H1 (cell line): ENCODE results near the gene JAKMIP1. TPM values are rescaled to one million over a fixed set of nuclear protein-coding genes. Genes with fewer than 3 reads are reported as not detected.

Experiments
- CTCF ChIA-PET: fragments of 300-600 bp; sonication (Branson Sonifier 250); formaldehyde crosslinking; loops from one replicate; lab custom pipeline; 2021; ENCODE audit not compliant: partially characterized antibody; lab: Charles Lee
- POLR2A ChIA-PET: fragments of 300-600 bp; sonication (Branson Sonifier 250); formaldehyde crosslinking; loops from one replicate; lab custom pipeline; 2021; ENCODE audit warnings: inconsistent platforms; ENCODE audit not compliant: partially characterized antibody; lab: Charles Lee
- DNase-seq, 2 experiments: peaks; one replicate each; pipeline versions ENCODE4 v3.0.0 to v3.0.0-alpha.2; 2010 to 2022; ENCODE audit warnings: low spot score in 2 of 2, low read depth in 1 of 2, mixed read lengths in 1 of 2
- FAIRE-seq: peaks from 2 replicates; lab custom pipeline; 2011; peaks lifted over from hg19 to GRCh38; lab: Jason Lieb, UNC
- H2AFZ ChIP-seq: 2 replicates; pipeline ENCODE4 v1.8.1; 2012; ENCODE audit warnings: low read length, inconsistent platforms
- H2AK5ac ChIP-seq: 2 replicates; pipeline ENCODE4 v1.6.1; 2013; ENCODE audit warnings: low read depth, low read length
- H2BK120ac ChIP-seq: replicated peaks from 2 replicates; pipeline ENCODE3; 2013; ENCODE audit warnings: low read depth, low read length, inconsistent platforms
- H2BK12ac ChIP-seq: 2 replicates; pipeline ENCODE4 v1.6.1; 2013; ENCODE audit warnings: low read depth, low read length
- H2BK15ac ChIP-seq: 2 replicates; pipeline ENCODE4 v1.6.1; 2013; ENCODE audit warnings: low read length
- H2BK20ac ChIP-seq: 2 replicates; pipeline ENCODE4 v1.6.1; 2013; ENCODE audit warnings: low read length
- H2BK5ac ChIP-seq: 2 replicates; pipeline ENCODE4 v1.6.1; 2013; ENCODE audit warnings: low read depth, low read length
- H3K14ac ChIP-seq: 2 replicates; pipeline ENCODE4 v1.6.1; 2013; ENCODE audit warnings: inconsistent platforms; ENCODE audit not compliant: insufficient read length
- H3K18ac ChIP-seq: 2 replicates; pipeline ENCODE4 v1.6.1; 2013; ENCODE audit warnings: low read length; ENCODE audit errors: extremely low read depth
- H3K23ac ChIP-seq: 2 replicates; pipeline ENCODE4 v1.6.1; 2013; ENCODE audit warnings: inconsistent platforms; ENCODE audit not compliant: insufficient read length
- H3K23me2 ChIP-seq: 2 replicates; pipeline ENCODE4 v1.6.1; 2013; ENCODE audit warnings: low read depth, low read length
- H3K27ac ChIP-seq: 2 replicates; pipeline ENCODE4 v1.6.1; 2011; ENCODE audit warnings: low read depth, low read length, inconsistent platforms
- H3K27me3 ChIP-seq, 4 experiments: replicated peaks in 1 of 4; 1 replicate in 1 of 4; 2 replicates in 3 of 4; pipeline versions ENCODE4 v1.6.1 to v1.8.1; 2011 to 2013; ENCODE audit warnings: low read length in 3 of 4, mild to moderate bottlenecking in 3 of 4, inconsistent platforms in 2 of 4, mixed read lengths in 2 of 4, moderate library complexity in 1 of 4; ENCODE audit not compliant: control insufficient read depth in 3 of 4, insufficient read depth in 3 of 4; ENCODE audit errors: extremely low read depth in 1 of 4
- H3K36me3 ChIP-seq, 4 experiments: 2 replicates each; pipeline versions ENCODE4 v1.6.1 to v1.8.1; 2011 to 2013; ENCODE audit warnings: mild to moderate bottlenecking in 4 of 4, low read length in 3 of 4, moderate library complexity in 2 of 4, control low read depth in 1 of 4, inconsistent platforms in 1 of 4; ENCODE audit not compliant: insufficient read depth in 4 of 4, control insufficient read depth in 2 of 4
- H3K4ac ChIP-seq: replicated peaks from 2 replicates; pipeline ENCODE3; 2013; ENCODE audit warnings: low read length, low read depth, mixed read lengths, inconsistent platforms; ENCODE audit not compliant: insufficient read length
- H3K4me1 ChIP-seq, 4 experiments: replicated peaks in 1 of 4; 1 replicate in 1 of 4; 2 replicates in 3 of 4; pipeline versions ENCODE4 v1.6.1 to v1.8.1; 2011 to 2013; ENCODE audit warnings: low read length in 3 of 4, inconsistent platforms in 2 of 4, mixed read lengths in 1 of 4; ENCODE audit not compliant: insufficient read depth in 4 of 4, control insufficient read depth in 3 of 4
- H3K4me2 ChIP-seq, 2 experiments: 2 replicates each; pipeline versions ENCODE4 v1.6.1 to v1.8.1; 2011 to 2013; ENCODE audit warnings: low read depth in 2 of 2, low read length in 2 of 2, control low read depth in 1 of 2, inconsistent platforms in 1 of 2, mild to moderate bottlenecking in 1 of 2; ENCODE audit not compliant: insufficient read depth in 1 of 2
- H3K4me3 ChIP-seq, 4 experiments: fragments of 200-600, 300-600 bp in 1 of 4; sonication (generic), shearing (Covaris generic), sonication (Bioruptor Twin) in 1 of 4; 2 replicates each; pipeline versions ENCODE4 v1.5.1 to v1.8.1; 2011 to 2016; ENCODE audit warnings: low read length in 4 of 4, low read depth in 3 of 4, control low read depth in 2 of 4, inconsistent platforms in 2 of 4, mild to moderate bottlenecking in 2 of 4, mixed read lengths in 1 of 4, moderate library complexity in 1 of 4; ENCODE audit not compliant: insufficient read depth in 2 of 4; ENCODE audit errors: extremely low read depth in 1 of 4
- H3K56ac ChIP-seq: replicated peaks from 2 replicates; pipeline ENCODE3; 2013; ENCODE audit warnings: low read depth, mild to moderate bottlenecking, mixed read lengths, low read length, inconsistent platforms; ENCODE audit not compliant: insufficient read length
- H3K79me1 ChIP-seq: 2 replicates; pipeline ENCODE4 v1.6.1; 2013; ENCODE audit warnings: low read depth, low read length, control low read depth
- H3K79me2 ChIP-seq, 2 experiments: 2 replicates each; pipeline versions ENCODE4 v1.6.1 to v1.8.1; 2012 to 2013; ENCODE audit warnings: low read length in 2 of 2, mild to moderate bottlenecking in 2 of 2, inconsistent platforms in 1 of 2; ENCODE audit not compliant: insufficient read depth in 2 of 2, control insufficient read depth in 1 of 2
- H3K9ac ChIP-seq, 4 experiments: replicated peaks in 1 of 4; 1 replicate in 1 of 4; 2 replicates in 3 of 4; pipeline versions ENCODE4 v1.6.1 to v1.8.1; 2011 to 2013; ENCODE audit warnings: low read depth in 3 of 4, low read length in 3 of 4, control low read depth in 2 of 4, mild to moderate bottlenecking in 2 of 4, moderate library complexity in 2 of 4, inconsistent platforms in 1 of 4; ENCODE audit errors: extremely low read depth in 1 of 4
- H3K9me3 ChIP-seq, 2 experiments: 2 replicates each; pipeline versions ENCODE4 v1.6.1 to v1.8.1; 2012 to 2013; ENCODE audit warnings: mild to moderate bottlenecking in 2 of 2, moderate library complexity in 2 of 2, control low read depth in 1 of 2, inconsistent platforms in 1 of 2, low read depth in 1 of 2, low read length in 1 of 2, mixed read lengths in 1 of 2; ENCODE audit not compliant: insufficient read depth in 2 of 2
- H4K20me1 ChIP-seq, 2 experiments: replicated peaks in 1 of 2; 2 replicates each; pipeline versions ENCODE3 to v1.8.1; 2011 to 2013; ENCODE audit warnings: inconsistent platforms in 2 of 2, low read length in 2 of 2, mild to moderate bottlenecking in 1 of 2; ENCODE audit not compliant: insufficient read depth in 2 of 2, control insufficient read depth in 1 of 2
- H4K5ac ChIP-seq: 2 replicates; pipeline ENCODE4 v1.6.1; 2013; ENCODE audit warnings: low read length, low read depth, mixed read lengths, inconsistent platforms; ENCODE audit not compliant: insufficient read length
- H4K8ac ChIP-seq: 2 replicates; pipeline ENCODE4 v1.8.0; 2013; ENCODE audit warnings: mild to moderate bottlenecking, moderate library complexity, low read length, inconsistent platforms; ENCODE audit not compliant: insufficient read depth; ENCODE audit errors: extremely low read depth
- H4K91ac ChIP-seq: replicated peaks from 2 replicates; pipeline ENCODE3; 2013; ENCODE audit warnings: low read length, mixed read lengths, inconsistent platforms; ENCODE audit not compliant: insufficient read length
- BACH1 ChIP-seq: IDR thresholded peaks from 2 replicates; pipeline ENCODE4 v1.6.1; 2012; ENCODE audit warnings: low read length, improper control_type of control experiment
- CBX5 ChIP-seq: fragments of 300-800, 300-1000 bp; sonication (generic); IDR thresholded peaks from 2 replicates; pipeline ENCODE4 v1.7.1; 2016; ENCODE audit warnings: antibody characterized with exemption, low read length, low read depth
- CHD2 ChIP-seq: IDR thresholded peaks from 2 replicates; pipeline ENCODE4 v1.6.1; 2012; ENCODE audit warnings: low read length, improper control_type of control experiment
- GTF2F1 ChIP-seq: IDR thresholded peaks from 2 replicates; pipeline ENCODE4 v1.6.1; 2012; ENCODE audit warnings: low read depth, low read length, improper control_type of control experiment, borderline replicate concordance
- TCF12 ChIP-seq: IDR thresholded peaks from 2 replicates; pipeline ENCODE4 v1.6.1; 2011; ENCODE audit warnings: low read depth, mild to moderate bottlenecking, low read length
- WGBS, 2 experiments: shearing (Covaris generic) in 1 of 2; methylation state at CpG; one replicate each; pipeline versions ENCODE4 v1.1.6 to v1.1.7; 2013 to 2015; ENCODE audit warnings: low lambda C conversion rate in 2 of 2, mixed read lengths in 2 of 2, inconsistent platforms in 1 of 2, low coverage in 1 of 2, missing lambda C conversion rate in 1 of 2; ENCODE audit not compliant: insufficient replicate concordance in 2 of 2, insufficient coverage in 1 of 2, insufficient read length in 1 of 2; ENCODE audit errors: extremely low coverage in 1 of 2, missing lambda C conversion rate in 1 of 2; 5-methylcytosine and 5-hydroxymethylcytosine counted together
- polyA plus RNA-seq, 7 experiments: library from polyadenylated mRNA; depleted of rRNA in 3 of 7; stranded (reverse) in 5 of 7; unstranded in 2 of 7; fragments of >200 nt in 5 of 7; fragments of 200-250 nt in 2 of 7; gene quantifications; 1 replicate in 5 of 7; 2 replicates in 1 of 7; 4 replicates in 1 of 7; pipeline versions ENCODE4 v1.2.1 to v1.2.3, GENCODE V29; 2011 to 2013; ENCODE audit warnings: missing spikeins in 2 of 7, mixed read lengths in 2 of 7
- total RNA-seq: library from RNA; stranded (reverse); fragmentation: NEBNext Ultra II Directional; extraction: Animal tissue kit (Norgen Biotek cat#: 25700); gene quantifications from 2 replicates; pipeline ENCODE4 v1.2.1, GENCODE V29; 2021
- TF ChIP-seq, protein P1 (sequence below), 3 experiments: IDR thresholded peaks; 1 replicate in 2 of 3; 2 replicates in 1 of 3; pipeline versions ENCODE4 v1.5.1 to v1.6.1; 2011; ENCODE audit warnings: low read length in 3 of 3, mild to moderate bottlenecking in 3 of 3, inconsistent platforms in 2 of 3, low read depth in 1 of 3, moderate library complexity in 1 of 3; ENCODE audit not compliant: insufficient read depth in 1 of 3; ENCODE audit errors: control extremely low read depth in 1 of 3

The JAKMIP1 gene
- total and polyA plus RNA-seq, 2 of the 8 experiments (the other 6 are each of a cell fraction or from before 2014, with no cell fraction given) = 2.5 to 4.4 TPM

DNA sequence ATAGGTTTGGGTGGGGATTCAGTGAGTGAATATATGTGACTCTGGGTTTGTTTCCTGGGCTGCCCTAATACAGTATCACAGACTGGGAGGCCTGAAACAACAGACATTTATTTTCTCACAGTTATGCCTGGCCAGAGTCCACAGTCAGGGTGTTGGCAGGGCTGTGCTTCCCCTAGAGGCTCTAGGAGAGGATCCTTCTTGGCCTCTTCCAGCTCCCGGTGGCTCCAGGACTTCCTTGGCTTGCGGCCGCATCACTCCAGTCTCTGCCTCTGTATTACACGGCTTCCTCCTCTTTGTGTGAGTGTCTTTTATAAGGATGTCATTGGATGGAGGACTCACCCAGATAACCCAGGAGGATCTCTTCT is 5.2 kb upstream of the JAKMIP1 start:
- Histone ChIP-seq H3K18ac (no peak overlapping the region), H3K4me3 (no peak overlapping the region), H3K27me3 (peaks cover 0 to 12% (median 9%) of the 10 kb centered on the region in 4 experiments; a peak in 5 of 7 replicates), H3K9me3 (no peaks in the 10 kb centered on the region), H2BK15ac (no peak overlapping the region), H3K14ac (no peak overlapping the region), H3K4ac (no peak overlapping the region), H3K79me1 (no peaks in the 10 kb centered on the region), H2BK5ac (no peak overlapping the region), H4K20me1 (no peaks in the 10 kb centered on the region), H3K79me2 (no peaks in the 10 kb centered on the region), H3K36me3 (no peaks in the 10 kb centered on the region), H3K4me1 (peaks cover 0 to 4% (median 2%) of the 10 kb centered on the region in 4 experiments; a peak in 3 of 7 replicates), H4K5ac (no peak overlapping the region), H2AFZ (no peak overlapping the region), H3K23ac (no peak overlapping the region), H3K56ac (no peak overlapping the region), H2BK20ac (no peak overlapping the region), H4K91ac (no peak overlapping the region), H4K8ac (no peak overlapping the region), H3K27ac (no peak overlapping the region), H2BK12ac (no peak overlapping the region), H3K4me2 (no peak overlapping the region), H2BK120ac (no peak overlapping the region), H3K23me2 (peaks cover 4% of the 10 kb centered on the region; the same call in 1 of the 2 replicates), H2AK5ac (no peak overlapping the region), H3K9ac (no peak overlapping the region)
- WGBS, 2 experiments = 83% methylated on average over 4 of the region's 4 CpGs; no CpG with 5 or more reads in 1 of the 2 experiments
- TF ChIP-seq GTF2F1 (no peak), CHD2 (no peak), CBX5 (no peak), TCF12 (no peak), BACH1 (no peak)
- TF ChIP-seq, protein P1, sequence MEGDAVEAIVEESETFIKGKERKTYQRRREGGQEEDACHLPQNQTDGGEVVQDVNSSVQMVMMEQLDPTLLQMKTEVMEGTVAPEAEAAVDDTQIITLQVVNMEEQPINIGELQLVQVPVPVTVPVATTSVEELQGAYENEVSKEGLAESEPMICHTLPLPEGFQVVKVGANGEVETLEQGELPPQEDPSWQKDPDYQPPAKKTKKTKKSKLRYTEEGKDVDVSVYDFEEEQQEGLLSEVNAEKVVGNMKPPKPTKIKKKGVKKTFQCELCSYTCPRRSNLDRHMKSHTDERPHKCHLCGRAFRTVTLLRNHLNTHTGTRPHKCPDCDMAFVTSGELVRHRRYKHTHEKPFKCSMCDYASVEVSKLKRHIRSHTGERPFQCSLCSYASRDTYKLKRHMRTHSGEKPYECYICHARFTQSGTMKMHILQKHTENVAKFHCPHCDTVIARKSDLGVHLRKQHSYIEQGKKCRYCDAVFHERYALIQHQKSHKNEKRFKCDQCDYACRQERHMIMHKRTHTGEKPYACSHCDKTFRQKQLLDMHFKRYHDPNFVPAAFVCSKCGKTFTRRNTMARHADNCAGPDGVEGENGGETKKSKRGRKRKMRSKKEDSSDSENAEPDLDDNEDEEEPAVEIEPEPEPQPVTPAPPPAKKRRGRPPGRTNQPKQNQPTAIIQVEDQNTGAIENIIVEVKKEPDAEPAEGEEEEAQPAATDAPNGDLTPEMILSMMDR (IDR thresholded peaks at IDR 0.05; ENCODE audit: control extremely low read depth in 1 of 3, insufficient read depth in 1 of 3, low read depth in 1 of 3, low read length in 3 of 3) = no peak
- FAIRE-seq (no peak), DNase-seq (no peak)
- ChIA-PET POLR2A (interaction anchor here (1.5 kb wide), 1 partner anchor 10 kb away, joined by 3 read pairs; no protein-coding TSS in a partner anchor), CTCF (interaction anchor here (0.8 to 1.9 kb wide), 6 partner anchors 14 to 208 kb away, joined by 3 to 6 read pairs (median 4); no protein-coding TSS in a partner anchor)
